A549 (cell line): ENCODE measurements around the gene NEBL. TPM values are rescaled to one million over a fixed set of nuclear protein-coding genes. Genes with fewer than 3 reads are reported as not detected.

Experiments
- ATAC-seq, 2 experiments: fragments of 200-7000 bp in 1 of 2; fragments of >200 bp in 1 of 2; cut with Nextera tagmentation in 1 of 2; cut with Tn5 transposase in 1 of 2; 3 replicates each; pipeline versions ENCODE4 v1.8.0 to v1.9.1; 2018 to 2020; ENCODE audit warnings: mild to moderate bottlenecking in 1 of 2, moderate library complexity in 1 of 2
- CTCF ChIA-PET: fragments of 300-600 bp; sonication (Branson Sonifier 250); formaldehyde crosslinking; extraction: SDS; loops from one replicate; lab custom pipeline; 2021; ENCODE audit warnings: antibody characterized with exemption, inconsistent platforms; lab: Yijun Ruan, JAX
- POLR2A ChIA-PET: fragments of 350-600 bp; formaldehyde crosslinking; extraction: SDS; loops from one replicate; lab custom pipeline; 2021; ENCODE audit warnings: antibody characterized with exemption, inconsistent platforms; lab: Yijun Ruan, JAX
- DNase-seq, 2 experiments: peaks; one replicate each; pipeline versions ENCODE4 v3.0.0 to v3.0.0-alpha.2; 2011 to 2016; ENCODE audit warnings: low read depth in 1 of 2, low spot score in 1 of 2
- FAIRE-seq: peaks from 2 replicates; lab custom pipeline; 2011; peaks lifted over from hg19 to GRCh38; lab: Jason Lieb, UNC
- H3K27ac ChIP-seq, 2 experiments: fragments of >200 bp; sonication (Bioruptor Twin); formaldehyde crosslinking; 3 replicates each; pipeline ENCODE4 v1.5.1; 2016 to 2017
- H3K4me1 ChIP-seq: fragments of >200 bp; sonication (Bioruptor Twin); formaldehyde crosslinking; 3 replicates; pipeline ENCODE4 v1.6.1; 2016
- H3K4me2 ChIP-seq: fragments of >200 bp; sonication (Bioruptor Twin); formaldehyde crosslinking; 3 replicates; pipeline ENCODE4 v1.6.1; 2016
- H3K4me3 ChIP-seq: fragments of >200 bp; sonication (Bioruptor Twin); formaldehyde crosslinking; 3 replicates; pipeline ENCODE4 v1.5.1; 2016
- H3K9me3 ChIP-seq: fragments of >200 bp; sonication (Bioruptor Twin); formaldehyde crosslinking; 3 replicates; pipeline ENCODE4 v1.6.1; 2016
- CBX2 ChIP-seq: fragments of 200-600 bp; sonication (generic); IDR thresholded peaks from 2 replicates; pipeline ENCODE4 v1.6.1; 2016; ENCODE audit warnings: low read depth, mild to moderate bottlenecking, borderline replicate concordance
- CBX8 ChIP-seq: fragments of 200-600 bp; sonication (generic); IDR thresholded peaks from 2 replicates; pipeline ENCODE4 v1.6.1; 2016
- CHD4 ChIP-seq: fragments of 200-600 bp; sonication (generic); IDR thresholded peaks from 2 replicates; pipeline ENCODE4 v1.6.1; 2016; ENCODE audit warnings: antibody characterized with exemption, mild to moderate bottlenecking, borderline replicate concordance
- ELK1 ChIP-seq: fragments of 150-350 bp; IDR thresholded peaks from 2 replicates; pipeline ENCODE4 v1.6.1; 2014; ENCODE audit warnings: low read depth, mild to moderate bottlenecking, low read length
- GATA3 ChIP-seq: IDR thresholded peaks from 2 replicates; pipeline ENCODE4 v1.6.1; 2012; ENCODE audit warnings: borderline replicate concordance
- HDAC2 ChIP-seq: fragments of 200-600 bp; sonication (generic); IDR thresholded peaks from 2 replicates; pipeline ENCODE4 v1.6.1; 2016
- HES2 ChIP-seq: fragments of >200 bp; sonication (Bioruptor Twin); formaldehyde crosslinking; IDR thresholded peaks from 2 replicates; pipeline ENCODE4 v1.6.1; 2016
- HEYL ChIP-seq: fragments of 250-450 bp; sonication (Bioruptor Pico); IDR thresholded peaks from 2 replicates; pipeline ENCODE4 v1.8.0; 2021; ENCODE audit warnings: mild to moderate bottlenecking, moderate library complexity
- HOXA7 ChIP-seq: fragments of 250-450 bp; sonication (Bioruptor Pico); IDR thresholded peaks from 2 replicates; pipeline ENCODE4 v1.5.0; 2020; ENCODE audit warnings: mild to moderate bottlenecking, moderate library complexity
- HOXB5 ChIP-seq: fragments of 250-450 bp; sonication (Bioruptor Pico); IDR thresholded peaks from 2 replicates; pipeline ENCODE4 v1.5.0; 2020; ENCODE audit warnings: mild to moderate bottlenecking, moderate library complexity
- KDM5A ChIP-seq: fragments of 200-600 bp; sonication (generic); IDR thresholded peaks from 2 replicates; pipeline ENCODE4 v1.6.1; 2016; ENCODE audit warnings: antibody characterized with exemption, mild to moderate bottlenecking
- MAFK ChIP-seq: fragments of 450-650 bp; IDR thresholded peaks from 2 replicates; pipeline ENCODE4 v1.6.1; 2014; ENCODE audit not compliant: partially characterized antibody
- MAZ ChIP-seq: fragments of 150-350 bp; IDR thresholded peaks from 2 replicates; pipeline ENCODE4 v1.6.1; 2014; ENCODE audit warnings: antibody characterized with exemption, low read depth, low read length, borderline replicate concordance
- SMC3 ChIP-seq: fragments of >200 bp; sonication (Bioruptor Twin); formaldehyde crosslinking; IDR thresholded peaks from 3 replicates; pipeline ENCODE4 v1.6.1; 2018; ENCODE audit warnings: inconsistent platforms
- SREBF2 ChIP-seq: fragments of 450-650 bp; IDR thresholded peaks from 2 replicates; pipeline ENCODE4 v1.6.1; 2014; ENCODE audit warnings: mild to moderate bottlenecking, moderate library complexity
- TFCP2L1 ChIP-seq: fragments of 250-450 bp; sonication (Bioruptor Pico); IDR thresholded peaks from 2 replicates; pipeline ENCODE4 v1.5.0; 2021; ENCODE audit warnings: mild to moderate bottlenecking
- ZC3H11A ChIP-seq: fragments of 450-650 bp; IDR thresholded peaks from 2 replicates; pipeline ENCODE4 v1.6.1; 2014; ENCODE audit warnings: antibody characterized with exemption, mild to moderate bottlenecking
- ZNF302 ChIP-seq: fragments of 250-450 bp; sonication (Bioruptor Pico); IDR thresholded peaks from 2 replicates; pipeline ENCODE4 v1.9.0; 2021; ENCODE audit warnings: inconsistent platforms, mild to moderate bottlenecking, moderate library complexity
- WGBS: methylation state at CpG from one replicate; pipeline ENCODE4 v1.1.6; 2017; ENCODE audit errors: missing lambda C conversion rate; 5-methylcytosine and 5-hydroxymethylcytosine counted together
- polyA plus RNA-seq, 4 experiments: library from polyadenylated mRNA; depleted of rRNA in 3 of 4; stranded (reverse); fragments of >200 nt; fragmentation: RNase III in 1 of 4; extraction: RNeasy Plus Mini Kit Qiagen cat#74134 plus additional on column Dnase treatment in 1 of 4; gene quantifications; 2 replicates in 3 of 4; 3 replicates in 1 of 4; pipeline ENCODE4 v1.2.3, GENCODE V29; 2011 to 2017

The NEBL gene
- polyA plus RNA-seq, 2 of the 4 experiments (the other 2 are of a cell fraction) = 13.0 to 33.8 TPM

- no peak overlapping the region for H3K27ac ChIP-seq
- DNase-seq (no peak), ATAC-seq (no peak), FAIRE-seq (no peak)
- 76% methylated on average over 4 of the region's 4 CpGs for WGBS
- no peaks in the 10 kb centered on the region for H3K4me1 ChIP-seq
- H3K9me3 ChIP-seq = peaks cover 5% of the 10 kb centered on the region; the same call in 2 of the 3 replicates
- no peak overlapping the region for H3K4me3 ChIP-seq
- TF ChIP-seq SREBF2 = no peak
- ChIA-PET CTCF (no interaction called here), POLR2A (no interaction called here)
- no peak overlapping the region for H3K4me2 ChIP-seq
Measured at GRCh38 chr10:20839141-20839540, 58.0 kb downstream of the NEBL start.

GRCh38 chr10:20836401-20836800 is 60.7 kb downstream of the NEBL start:
- Histone ChIP-seq H3K4me3 (no peak overlapping the region), H3K4me1 (no peaks in the 10 kb centered on the region), H3K27ac (no peak overlapping the region), H3K4me2 (no peak overlapping the region), H3K9me3 (peaks cover 5% of the 10 kb centered on the region; the same call in 2 of the 3 replicates)
- FAIRE-seq (no peak), DNase-seq (no peak), ATAC-seq (no peak)
- TF ChIP-seq HOXA7 (CRISPR knock-in tag) (no peak), ZNF302 (no peak), ELK1 (no peak), SMC3 (no peak), TFCP2L1 (no peak), CHD4 (no peak), HOXB5 (CRISPR knock-in tag) (no peak), HES2 (no peak), HDAC2 (no peak), CBX8 (no peak), HEYL (CRISPR knock-in tag) (no peak)
- POLR2A ChIA-PET = no interaction called here
- CTCF ChIA-PET = no interaction called here
- WGBS = 88% methylated on average over 7 of the region's 7 CpGs

GRCh38 chr10:20835335-20835734 is 61.8 kb downstream of the NEBL start:
- no peak for ATAC-seq
- Histone ChIP-seq H3K4me2 (no peak overlapping the region), H3K27ac (no peak overlapping the region), H3K4me1 (no peaks in the 10 kb centered on the region), H3K9me3 (peaks cover 5% of the 10 kb centered on the region; the same call in 2 of the 3 replicates), H3K4me3 (no peak overlapping the region)
- no peak for TF ChIP-seq ZC3H11A
- FAIRE-seq = no peak
- ChIA-PET CTCF (no interaction called here), POLR2A (no interaction called here)
- no peak for DNase-seq
- WGBS = 75% methylated on average over 4 of the region's 4 CpGs

GRCh38 chr10:20834825-20835224 is 62.3 kb downstream of the NEBL start:
- Histone ChIP-seq H3K9me3 (peaks cover 5% of the 10 kb centered on the region; the same call in 2 of the 3 replicates), H3K4me3 (no peak overlapping the region), H3K4me1 (no peaks in the 10 kb centered on the region), H3K4me2 (no peak overlapping the region), H3K27ac (no peak overlapping the region)
- ATAC-seq (no peak), DNase-seq (no peak), FAIRE-seq (no peak)
- 73% methylated on average over 2 of the region's 2 CpGs for WGBS
- TF ChIP-seq CBX2 (no peak), GATA3 (no peak), KDM5A (no peak), MAFK (peak; percentile 92)
- POLR2A ChIA-PET = no interaction called here
- CTCF ChIA-PET = no interaction called here

- ChIA-PET POLR2A (no interaction called here), CTCF (no interaction called here)
- no peak overlapping the region for H3K4me3 ChIP-seq
- no peak for ATAC-seq
- TF ChIP-seq MAZ (no peak), MAFK (peak; percentile 30), CHD4 (no peak)
- H3K4me2 ChIP-seq = no peak overlapping the region
- FAIRE-seq = no peak
- H3K4me1 ChIP-seq = no peaks in the 10 kb centered on the region
- 77% methylated on average over 4 of the region's 4 CpGs for WGBS
- H3K9me3 ChIP-seq = no peaks in the 10 kb centered on the region
- H3K27ac ChIP-seq = no peak overlapping the region
- DNase-seq = no peak
Measured at GRCh38 chr10:20822825-20823224, 74.3 kb downstream of the NEBL start.
